GM19099 (cell line): ENCODE data around the gene CNEP1R1.

Experiments
- POLR2A ChIP-seq: IDR thresholded peaks from 3 replicates; pipeline ENCODE4 v1.6.1; 2011; ENCODE audit warnings: low read depth; ENCODE audit not compliant: insufficient read length; ENCODE audit errors: extremely low read depth

Gene CNEP1R1

GRCh38 chr16:50068550-50068949 is 43.5 kb downstream of the CNEP1R1 start:
- no peak for TF ChIP-seq POLR2A

- TF ChIP-seq POLR2A: no peak
Observed at GRCh38 chr16:50069060-50069459, 44.0 kb downstream of the CNEP1R1 start.

GRCh38 chr16:50071075-50071671 is 46.1 kb downstream of the CNEP1R1 start:
- no peak for TF ChIP-seq POLR2A

- no peak for TF ChIP-seq POLR2A
Observed at GRCh38 chr16:50072730-50073129, 47.7 kb downstream of the CNEP1R1 start.

GRCh38 chr16:50079397-50080140 is 54.5 kb downstream of the CNEP1R1 start:
- TF ChIP-seq POLR2A: no peak

- TF ChIP-seq POLR2A: no peak
Observed at GRCh38 chr16:50081428-50082018, 56.5 kb downstream of the CNEP1R1 start.

GRCh38 chr16:50083996-50084395 is 59.0 kb downstream of the CNEP1R1 start:
- no peak for TF ChIP-seq POLR2A

GRCh38 chr16:50086176-50086575 is 61.2 kb downstream of the CNEP1R1 start:
- TF ChIP-seq POLR2A: no peak
